Lung microvascular endothelial cell (primary cell): ENCODE data around the gene PAX3. TPM values are rescaled to one million over a fixed set of nuclear protein-coding genes. Genes with fewer than 3 reads are reported as not detected.
"Not testable (repeated sequence)": the region's sequence is repeated elsewhere in the genome, so short reads cannot be mapped to it uniquely, and the experiment has no call there.

Experiments
- DNase-seq, 2 donors: peaks; one replicate each; pipeline versions ENCODE4 v3.0.0 to v3.0.0-alpha.2; 2010; ENCODE audit warnings: low read depth in 2 of 2
- total RNA-seq: library from RNA; depleted of rRNA; stranded (reverse); fragments of >200 nt; gene quantifications from 2 replicates; pipeline ENCODE4 v1.2.1, GENCODE V29; 2014

The PAX3 gene
- total RNA-seq, 1 donor from 2014 or later = not detected

GRCh38 chr2:222217712-222218111, 81.1 kb downstream of the PAX3 start:
- no peak for DNase-seq

GRCh38 chr2:222214885-222215284, 83.9 kb downstream of the PAX3 start:
- DNase-seq = no peak

- no peak for DNase-seq
Measured at GRCh38 chr2:222213049-222213448, 85.7 kb downstream of the PAX3 start.

GRCh38 chr2:222212571-222212970, 86.2 kb downstream of the PAX3 start:
- DNase-seq = no peak

GRCh38 chr2:222208010-222208690, 90.6 kb downstream of the PAX3 start:
- DNase-seq = no peak

GRCh38 chr2:222205136-222205535, 93.7 kb downstream of the PAX3 start:
- no peak for DNase-seq

- no peak for DNase-seq
Measured at GRCh38 chr2:222203041-222203440, 95.8 kb downstream of the PAX3 start.

GRCh38 chr2:222196159-222196558, 102.6 kb downstream of the PAX3 start:
- DNase-seq = no peak

GRCh38 chr2:222194669-222195068, 104.1 kb downstream of the PAX3 start:
- no peak for DNase-seq

- no peak for DNase-seq
Measured at GRCh38 chr2:222193328-222193983, 105.3 kb downstream of the PAX3 start.

GRCh38 chr2:222180619-222181018, 118.2 kb downstream of the PAX3 start:
- DNase-seq = no peak

- DNase-seq = no peak
Measured at GRCh38 chr2:222179592-222179991, 119.2 kb downstream of the PAX3 start.

GRCh38 chr2:222178450-222178849, 120.3 kb downstream of the PAX3 start:
- DNase-seq = no peak

- DNase-seq = no peak
Measured at GRCh38 chr2:222176890-222177289, 121.9 kb downstream of the PAX3 start.

GRCh38 chr2:222174450-222174849, 124.3 kb downstream of the PAX3 start:
- no peak for DNase-seq

GRCh38 chr2:222169346-222169745, 129.5 kb downstream of the PAX3 start:
- DNase-seq = no peak

- no peak for DNase-seq
Measured at GRCh38 chr2:222167762-222168161, 131.0 kb downstream of the PAX3 start.

GRCh38 chr2:222160944-222161343, 137.9 kb downstream of the PAX3 start:
- DNase-seq = no peak

- no peak for DNase-seq
Measured at GRCh38 chr2:222160125-222160524, 138.7 kb downstream of the PAX3 start.

- DNase-seq = no peak
Measured at GRCh38 chr2:222159221-222159620, 139.6 kb downstream of the PAX3 start.

GRCh38 chr2:222155003-222155664, 143.7 kb downstream of the PAX3 start:
- not testable (repeated sequence) for DNase-seq
